Kidney tubule cell (primary cell): Measurements from ENCODE around the gene PLIN5.
"Not testable (repeated sequence)": the region's sequence is repeated elsewhere in the genome, so short reads cannot be mapped to it uniquely, and the experiment has no call there.

ENCODE experiments used
- DNase-seq: peaks from one replicate; pipeline ENCODE4 v3.0.0-alpha.2; 2018; ENCODE audit warnings: low spot score

The PLIN5 gene

GRCh38 chr19:4568886-4569285 is 33.9 kb upstream of the PLIN5 start:
- no peak for DNase-seq

- peak; percentile 31 for DNase-seq
Measured at GRCh38 chr19:4567584-4568071, 32.6 kb upstream of the PLIN5 start.

DNA sequence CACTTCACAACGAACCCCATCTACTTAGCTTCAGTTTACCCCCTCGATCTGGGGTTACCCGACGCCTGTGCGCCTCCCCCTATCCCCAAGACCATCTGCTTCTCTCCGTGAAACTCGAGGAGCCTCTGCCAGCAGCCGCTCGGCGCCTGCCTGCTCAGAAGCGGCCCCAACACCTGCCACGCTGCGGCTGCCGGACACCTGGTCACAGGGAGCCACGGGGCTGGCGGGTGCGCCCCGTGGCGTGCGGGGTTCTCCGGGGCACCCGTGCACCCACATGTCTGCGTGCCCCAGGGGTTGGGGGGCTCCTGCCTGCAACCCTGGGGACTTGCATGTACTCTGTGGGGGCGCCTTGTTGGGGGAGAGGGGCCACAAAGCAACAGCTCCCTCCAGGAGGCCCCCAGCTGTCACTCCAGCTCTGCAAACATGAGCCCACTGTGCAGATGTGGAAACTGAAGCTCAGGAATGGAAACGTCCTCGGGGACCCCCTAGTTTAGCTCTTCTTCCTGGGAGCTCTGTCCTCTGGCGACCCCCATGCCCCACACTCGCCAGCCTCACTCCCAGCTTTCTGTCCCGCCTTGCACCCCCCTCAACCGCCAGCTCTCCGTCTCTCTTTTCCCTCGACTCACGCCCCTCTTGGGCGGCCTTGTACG is 31.5 kb upstream of the PLIN5 start:
- no peak for DNase-seq

DNA sequence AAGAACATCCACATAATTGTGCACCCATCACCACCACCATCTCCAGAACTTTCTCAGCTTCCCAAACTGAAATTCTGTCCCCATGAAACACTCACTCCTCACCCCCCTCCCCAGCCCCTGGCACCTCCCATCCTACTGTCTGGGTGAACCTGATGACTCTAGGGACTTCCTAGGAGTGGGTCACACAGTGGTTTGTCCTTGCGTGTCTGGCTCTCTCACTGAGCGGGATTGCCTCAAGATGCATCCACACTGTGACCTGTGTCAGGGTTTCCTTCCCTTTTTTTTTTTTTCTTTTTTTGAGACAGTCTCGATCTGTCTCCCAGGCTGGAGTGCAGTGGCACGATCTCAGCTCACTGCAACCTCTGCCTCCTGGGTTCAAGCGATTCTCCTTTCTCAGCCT is 28.5 kb upstream of the PLIN5 start:
- DNase-seq = not testable (repeated sequence)

DNA sequence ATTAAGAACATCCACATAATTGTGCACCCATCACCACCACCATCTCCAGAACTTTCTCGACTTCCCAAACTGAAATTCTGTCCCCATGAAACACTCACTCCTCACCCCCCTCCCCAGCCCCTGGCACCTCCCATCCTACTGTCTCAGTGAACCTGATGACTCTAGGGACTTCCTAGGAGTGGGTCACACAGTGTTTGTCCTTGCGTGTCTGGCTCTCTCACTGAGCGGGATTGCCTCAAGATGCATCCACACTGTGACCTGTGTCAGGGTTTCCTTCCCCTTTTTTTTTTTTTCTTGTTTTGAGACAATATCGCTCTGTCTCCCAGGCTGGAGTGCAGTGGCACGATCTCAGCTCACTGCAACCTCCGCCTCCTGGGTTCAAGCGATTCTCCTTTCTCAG is 27.1 kb upstream of the PLIN5 start:
- not testable (repeated sequence) for DNase-seq

DNA sequence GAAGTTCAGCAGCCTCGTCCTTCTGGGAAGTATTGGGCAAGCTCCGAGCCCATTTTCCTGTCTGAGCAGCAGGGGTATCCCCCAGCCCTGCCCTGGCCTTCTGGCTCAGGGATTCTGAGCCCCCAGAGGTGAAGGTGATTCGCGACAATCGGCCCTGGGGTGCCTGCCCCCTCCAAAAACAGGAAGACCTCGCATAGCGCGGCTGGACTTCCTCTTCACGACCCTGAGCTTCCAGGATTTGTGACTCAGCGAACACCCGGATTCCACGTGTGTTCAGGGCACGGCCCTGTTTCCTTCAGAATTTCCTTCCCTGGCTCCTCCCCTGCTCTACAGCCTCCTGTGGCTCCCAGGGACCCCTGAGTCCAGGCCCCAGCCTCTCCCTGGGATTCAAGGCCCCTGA is 24.5 kb upstream of the PLIN5 start, which contains the start of gene SEMA6B:
Gene SEMA6B, minus strand, starts transcription at position 116 of the 400 bp plus-strand sequence. CDS start 1,227 bp downstream, outside the sequence.
- DNase-seq = no peak

DNA sequence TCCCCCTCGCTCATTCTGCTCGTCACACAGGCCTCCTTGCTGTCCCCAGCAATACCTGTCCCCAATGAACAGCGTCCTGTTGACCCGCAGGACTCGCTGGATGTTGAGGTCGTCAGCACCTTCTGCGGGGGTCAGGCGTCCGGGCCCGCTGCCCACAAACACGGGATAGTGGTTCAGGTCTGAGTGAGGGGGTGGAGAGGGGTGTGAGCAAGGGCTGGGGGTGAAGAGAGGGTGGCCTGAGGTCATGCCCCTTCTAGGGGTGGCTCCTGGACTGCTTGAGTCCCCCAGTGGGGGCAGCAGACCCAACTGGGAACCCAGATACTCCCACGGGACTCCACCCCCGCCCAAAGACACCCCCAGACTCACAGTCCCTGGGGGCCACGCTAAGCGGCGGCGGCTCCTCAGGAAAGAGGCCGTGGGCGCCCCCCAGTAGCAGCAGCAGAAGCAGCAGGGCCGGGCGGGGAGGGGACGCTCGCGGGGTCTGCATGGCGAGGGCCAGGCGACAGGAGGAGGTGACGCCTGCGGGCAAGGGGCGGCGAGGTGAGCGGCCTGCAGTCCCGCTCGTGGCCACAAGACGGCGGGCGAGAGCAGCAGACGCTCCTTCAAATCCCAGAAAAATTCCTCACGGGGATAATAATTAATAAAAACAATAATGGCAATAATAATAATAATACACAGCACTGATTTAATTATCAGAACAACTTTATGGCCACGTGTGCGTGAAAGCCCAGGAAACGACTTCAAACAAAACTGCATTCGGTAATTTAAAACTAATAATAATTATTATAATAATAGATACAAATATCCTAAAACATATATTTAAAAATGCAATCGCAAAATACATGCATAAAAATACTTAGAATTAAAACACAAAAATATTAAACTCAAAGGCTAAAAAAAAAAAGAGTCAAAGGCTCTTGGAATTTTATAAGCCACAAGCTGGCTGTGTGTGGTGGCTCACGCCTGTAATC is 23.2 kb upstream of the PLIN5 start:
- peak; percentile 28 for DNase-seq

GRCh38 chr19:4557144-4557970 is 22.3 kb upstream of the PLIN5 start:
- no peak for DNase-seq

GRCh38 chr19:4556597-4557127 is 21.6 kb upstream of the PLIN5 start:
- DNase-seq = no peak

- no peak for DNase-seq
Measured at GRCh38 chr19:4555657-4556561, 20.9 kb upstream of the PLIN5 start.

GRCh38 chr19:4554717-4555116 is 19.7 kb upstream of the PLIN5 start:
- no peak for DNase-seq

DNA sequence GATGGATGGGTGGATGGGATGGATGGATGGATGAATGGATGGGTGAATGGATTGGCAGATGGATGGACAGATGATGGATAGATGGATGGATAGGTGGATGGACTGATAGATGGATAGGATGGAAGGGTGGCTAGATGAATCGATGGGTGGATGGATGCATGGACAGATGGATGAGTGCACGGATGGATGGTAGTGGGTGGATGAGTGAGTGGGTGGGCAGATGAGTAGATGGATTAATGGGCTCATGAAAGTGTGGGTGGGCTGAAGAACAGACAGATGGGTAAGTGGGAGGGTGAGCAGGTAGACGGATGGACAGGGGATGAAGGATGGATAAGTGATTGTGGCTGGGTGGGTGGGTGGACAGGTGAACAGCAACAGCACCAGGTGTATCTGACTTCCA is 18.8 kb upstream of the PLIN5 start:
- no peak for DNase-seq

DNA sequence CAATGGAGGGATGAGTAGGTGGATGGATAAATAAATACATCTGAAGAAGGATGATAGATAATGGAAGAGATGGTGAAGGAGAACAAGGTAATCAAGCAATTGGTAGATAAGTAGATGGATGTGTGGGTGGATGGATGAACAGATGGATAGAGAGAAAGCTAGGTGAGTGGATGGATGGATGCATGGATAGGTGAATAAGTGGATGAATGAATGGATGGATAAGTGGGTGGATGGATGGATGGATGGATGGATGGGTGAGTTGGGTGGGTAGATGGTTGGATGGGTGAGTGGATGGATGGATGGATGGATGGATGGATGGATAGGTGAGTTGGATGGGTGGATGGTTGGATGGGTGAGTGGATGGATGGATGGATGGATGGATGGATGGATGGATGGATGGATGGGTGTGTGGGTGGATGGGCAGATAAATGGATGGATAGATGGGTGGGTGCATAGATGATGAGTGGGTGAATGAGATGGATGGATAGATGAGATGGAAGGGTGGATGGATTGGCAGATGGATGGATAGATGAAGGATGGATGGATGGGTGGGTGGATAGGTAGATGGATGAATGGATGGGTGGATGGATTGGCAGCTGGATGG is 18.2 kb upstream of the PLIN5 start:
- DNase-seq = no peak

DNA sequence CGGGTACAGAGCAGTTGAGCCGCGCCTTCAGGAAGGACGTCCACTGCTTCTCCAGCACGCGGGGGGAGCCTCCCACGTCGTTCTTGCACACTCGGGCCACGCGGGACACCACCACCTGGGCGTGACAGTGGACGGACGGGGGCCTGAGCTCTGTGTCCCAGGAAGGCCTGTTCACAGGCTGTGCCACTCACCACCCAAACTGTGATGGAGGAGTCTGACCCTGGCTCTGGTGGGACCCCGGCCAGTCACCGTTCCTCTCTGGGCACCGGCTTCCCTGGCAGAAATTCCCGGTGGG is 17.4 kb upstream of the PLIN5 start:
- no peak for DNase-seq

DNA sequence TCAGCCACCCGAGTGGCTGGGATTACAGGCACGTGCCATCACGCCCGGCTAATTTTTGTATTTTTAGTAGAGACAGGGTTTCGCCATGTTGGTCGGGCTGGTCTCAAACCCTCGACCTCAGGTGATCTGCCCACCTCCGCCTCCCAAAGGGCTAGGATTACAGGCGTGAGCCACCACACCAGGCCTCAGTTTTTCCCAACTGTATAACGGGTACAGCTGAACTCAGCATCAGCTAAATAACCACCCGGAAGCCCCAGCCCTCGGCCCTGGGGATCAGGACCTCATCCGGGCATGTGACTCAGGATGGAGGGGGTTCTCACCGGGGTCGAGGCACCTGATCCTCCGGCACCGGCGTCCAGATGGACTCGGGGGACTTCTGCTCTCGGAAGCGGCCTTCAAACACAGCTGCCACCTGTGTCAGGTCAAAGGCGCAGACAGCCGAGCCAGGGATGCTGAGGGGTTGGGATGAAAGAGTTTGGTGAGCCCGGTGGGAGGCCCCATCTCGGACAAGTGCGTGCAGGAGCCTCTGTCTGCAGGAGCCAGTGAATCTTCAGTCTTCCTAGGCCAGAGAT is 15.5 kb upstream of the PLIN5 start:
- DNase-seq = no peak

- no peak for DNase-seq
Measured at GRCh38 chr19:4550018-4550417, 15.0 kb upstream of the PLIN5 start.

DNA sequence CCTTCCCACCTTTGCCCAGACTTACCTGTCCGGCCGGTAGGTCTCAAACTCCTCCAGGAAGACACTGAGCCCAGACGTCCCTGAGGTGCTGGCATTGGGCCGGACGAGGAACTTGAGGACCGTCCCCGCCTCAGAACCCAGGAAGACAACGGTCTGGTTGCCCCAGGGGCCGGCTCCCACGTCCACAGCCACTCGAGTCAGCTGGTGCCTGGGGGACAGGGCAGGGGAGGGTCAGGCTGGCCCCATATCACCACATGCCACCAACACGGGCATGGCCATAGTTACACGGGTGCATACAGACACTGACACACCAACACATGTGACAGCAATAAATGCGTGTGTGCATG is 13.2 kb upstream of the PLIN5 start:
- no peak for DNase-seq

DNA sequence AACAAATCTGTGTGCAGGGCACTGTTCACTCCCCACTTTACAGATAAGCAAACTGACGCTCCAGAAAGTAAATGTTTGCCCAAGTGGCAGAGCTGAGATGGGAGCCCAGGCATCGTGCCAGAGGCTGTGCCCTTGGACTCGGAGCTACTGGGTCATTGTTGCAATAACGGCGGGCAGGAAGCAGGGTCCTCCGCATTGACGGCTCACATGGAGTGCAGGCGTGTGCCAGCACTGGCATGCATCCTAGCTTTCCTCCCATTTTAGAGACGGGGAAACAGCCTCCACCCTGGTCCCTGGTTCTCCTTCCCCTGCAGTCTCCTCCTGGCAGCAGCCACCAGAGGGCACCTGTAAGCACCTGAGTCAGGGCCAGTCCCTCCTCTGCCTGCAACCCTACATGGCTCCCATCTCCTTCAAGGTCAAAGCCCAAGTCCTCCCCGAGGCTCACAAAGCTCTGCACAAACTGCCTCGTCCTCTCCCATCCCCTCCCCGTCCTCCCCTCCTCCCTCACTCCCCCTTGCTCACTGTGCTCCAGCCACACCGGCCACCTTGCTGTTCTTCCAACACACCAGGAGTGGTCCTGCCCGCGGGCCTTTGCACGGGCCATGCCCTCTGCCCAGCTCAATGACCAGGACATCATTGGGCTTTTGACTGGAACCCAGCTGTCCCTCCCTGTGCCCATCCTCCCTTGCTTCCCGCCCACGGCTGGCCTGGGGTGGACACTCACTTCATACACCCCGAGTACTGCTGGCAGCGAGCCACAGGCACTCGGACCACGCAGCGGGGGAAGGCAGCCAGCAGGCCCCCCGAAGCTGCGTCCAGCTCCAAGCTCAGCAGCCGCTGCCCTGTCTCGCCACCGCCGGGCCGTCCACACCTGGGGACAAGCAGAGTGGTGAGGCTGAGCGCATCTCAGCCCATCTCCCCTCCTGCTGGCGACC is 12.5 kb upstream of the PLIN5 start:
- DNase-seq = peak; percentile 40
